Cerebellar nuclear complex (tissue), 1 donor: ENCODE results near the gene ARHGAP26.

ENCODE experiments used
- DNase-seq, 2 experiments: peaks; one replicate each; lab custom pipeline; 2025; lab: John Stamatoyannopoulos, UW

ARHGAP26 gene

GRCh38 chr5:143275512-143276363 is 505.6 kb downstream of the ARHGAP26 start:
- no peak for DNase-seq

GRCh38 chr5:143277536-143277935 is 507.4 kb downstream of the ARHGAP26 start:
- DNase-seq = no peak
